Aorta (tissue), 5 donors: Measurements from ENCODE around the gene MIF4GD. TPM values are rescaled to one million over a fixed set of nuclear protein-coding genes. Genes with fewer than 3 reads are reported as not detected.

Experiments used
- ATAC-seq: fragments of 200-7000 bp; cut with Tn5 transposase; one replicate; pipeline ENCODE4 v1.9.1; 2022; ENCODE audit warnings: moderate library complexity; ENCODE audit not compliant: low FRiP score
- DNase-seq, 2 donors: peaks; one replicate each; pipeline ENCODE4 v3.0.0-alpha.2; 2020
- H3K27ac ChIP-seq, 2 donors: one replicate each; pipeline ENCODE4 v1.5.1; 2013; ENCODE audit warnings: low read length in 2 of 2, mild to moderate bottlenecking in 2 of 2, moderate library complexity in 2 of 2, control low read depth in 1 of 2, inconsistent platforms in 1 of 2, low read depth in 1 of 2
- H3K27me3 ChIP-seq, 2 donors: one replicate each; pipeline ENCODE4 v1.6.1; 2013; ENCODE audit warnings: control low read depth in 1 of 2, low read length in 1 of 2, mild to moderate bottlenecking in 1 of 2, moderate library complexity in 1 of 2; ENCODE audit not compliant: insufficient read depth in 2 of 2, control insufficient read depth in 1 of 2
- H3K36me3 ChIP-seq, 2 donors: one replicate each; pipeline ENCODE4 v1.6.1; 2013; ENCODE audit warnings: control low read depth in 1 of 2, low read length in 1 of 2, mild to moderate bottlenecking in 1 of 2; ENCODE audit not compliant: insufficient read depth in 2 of 2, control insufficient read depth in 1 of 2
- H3K4me1 ChIP-seq, 2 donors: one replicate each; pipeline ENCODE4 v1.6.1; 2013; ENCODE audit warnings: low read length in 2 of 2, control low read depth in 1 of 2, mild to moderate bottlenecking in 1 of 2, moderate library complexity in 1 of 2; ENCODE audit not compliant: insufficient read depth in 2 of 2, control insufficient read depth in 1 of 2
- H3K4me3 ChIP-seq, 2 donors: one replicate each; pipeline ENCODE4 v1.5.1; 2013; ENCODE audit warnings: low read length in 2 of 2, control low read depth in 1 of 2, mild to moderate bottlenecking in 1 of 2
- H3K9me3 ChIP-seq: one replicate; pipeline ENCODE4 v1.6.1; 2013; ENCODE audit warnings: mild to moderate bottlenecking, low read length; ENCODE audit not compliant: control insufficient read depth
- WGBS, 2 donors: extraction: QIAGEN DNeasy Blood & Tissue Kit; methylation state at CpG; one replicate each; pipeline ENCODE4 v1.1.7; 2013; 5-methylcytosine and 5-hydroxymethylcytosine counted together
- intact Hi-C, 2 donors: fragments of 100-400 bp; cut with DNase I; formaldehyde crosslinking; loops; one replicate each; pipeline versions ENCODE4 v1.14.2 to v1.15.0; 2022
- polyA plus RNA-seq, 2 donors: library from polyadenylated mRNA; stranded (reverse); fragments of 200-250 nt; gene quantifications; one replicate each; pipeline ENCODE4 v1.2.3, GENCODE V29; 2013
- total RNA-seq, 2 donors: library from RNA; stranded (reverse); fragmentation: NEBNext Ultra II Directional; extraction: Animal tissue kit (Norgen Biotek cat#: 25700); gene quantifications; one replicate each; pipeline ENCODE4 v1.2.1, GENCODE V29; 2021
- donor health status: healthy with polysubstance abuse.
- donor health status: Bipolar disorder and iron deficiency.
- donor health status: DM: no; HTN: no; CAD: no.
- donor health status: DM: no; HTN: no; CAD: no.
- donor health status: DM: yes; HTN: yes; CAD: no.

MIF4GD gene
- total and polyA plus RNA-seq, 4 donors, result 26.2 to 33.0 (median 27.5) TPM

- WGBS, 2 donors, result 77% methylated on average over 15 of the region's 15 CpGs
- Histone ChIP-seq H3K4me1 (no peaks in the 10 kb centered on the region), H3K27ac (no peak overlapping the region), H3K27me3 (no peaks in the 10 kb centered on the region), H3K4me3 (no peak overlapping the region), H3K36me3 (peaks cover 0 to 11% of the 10 kb centered on the region in 2 donors), H3K9me3 (no peaks in the 10 kb centered on the region)
- intact Hi-C loops, result no loop called here
- DNase-seq, result no peak
- no peak for ATAC-seq
Measured at GRCh38 chr17:75241996-75242460, 29.0 kb downstream of the MIF4GD start.

GRCh38 chr17:75241502-75241901, 29.5 kb downstream of the MIF4GD start:
- no peaks in the 10 kb centered on the region for H3K9me3 ChIP-seq
- ATAC-seq (no peak), DNase-seq (no peak)
- no peak overlapping the region for H3K27ac ChIP-seq
- no peaks in the 10 kb centered on the region for H3K4me1 ChIP-seq
- WGBS, 2 donors, result 90 to 91% methylated on average over 9 of the region's 9 CpGs
- H3K36me3 ChIP-seq, result peaks cover 0 to 11% of the 10 kb centered on the region in 2 donors
- intact Hi-C loops, result no loop called here
- no peaks in the 10 kb centered on the region for H3K27me3 ChIP-seq
- H3K4me3 ChIP-seq, result no peak overlapping the region

- H3K27me3 ChIP-seq, result no peaks in the 10 kb centered on the region
- no peak overlapping the region for H3K27ac ChIP-seq
- H3K9me3 ChIP-seq, result no peaks in the 10 kb centered on the region
- peaks cover 0 to 9% of the 10 kb centered on the region in 2 donors for H3K36me3 ChIP-seq
- DNase-seq (peak in 1 of 2 donors; percentile 78), ATAC-seq (no peak)
- WGBS, 2 donors, result 55 to 71% methylated on average over 7 of the region's 7 CpGs
- no peak overlapping the region for H3K4me3 ChIP-seq
- no peaks in the 10 kb centered on the region for H3K4me1 ChIP-seq
- intact Hi-C loops, result no loop called here
Measured at GRCh38 chr17:75241143-75241430, 29.9 kb downstream of the MIF4GD start.

GRCh38 chr17:75240394-75241142, 30.5 kb downstream of the MIF4GD start:
- Histone ChIP-seq H3K4me3 (no peak overlapping the region), H3K4me1 (no peaks in the 10 kb centered on the region), H3K36me3 (peaks cover 0 to 9% of the 10 kb centered on the region in 2 donors), H3K27me3 (no peaks in the 10 kb centered on the region), H3K27ac (no peak overlapping the region), H3K9me3 (no peaks in the 10 kb centered on the region)
- intact Hi-C loops, result no loop called here
- ATAC-seq (no peak), DNase-seq (peak in 1 of 2 donors; percentile 80)
- WGBS, 2 donors, result 58% methylated on average over 23 of the region's 23 CpGs

- intact Hi-C loops, result no loop called here
- DNase-seq (peak in 1 of 2 donors; percentile 71), ATAC-seq (no peak)
- H3K36me3 ChIP-seq, result peaks cover 0 to 9% of the 10 kb centered on the region in 2 donors
- no peaks in the 10 kb centered on the region for H3K9me3 ChIP-seq
- H3K27me3 ChIP-seq, result no peaks in the 10 kb centered on the region
- H3K27ac ChIP-seq, result no peak overlapping the region
- 84 to 88% methylated on average over 22 to 23 of the region's 23 CpGs for WGBS, 2 donors
- H3K4me3 ChIP-seq, result no peak overlapping the region
- H3K4me1 ChIP-seq, result no peaks in the 10 kb centered on the region
Measured at GRCh38 chr17:75239778-75240393, 31.1 kb downstream of the MIF4GD start.

DNA sequence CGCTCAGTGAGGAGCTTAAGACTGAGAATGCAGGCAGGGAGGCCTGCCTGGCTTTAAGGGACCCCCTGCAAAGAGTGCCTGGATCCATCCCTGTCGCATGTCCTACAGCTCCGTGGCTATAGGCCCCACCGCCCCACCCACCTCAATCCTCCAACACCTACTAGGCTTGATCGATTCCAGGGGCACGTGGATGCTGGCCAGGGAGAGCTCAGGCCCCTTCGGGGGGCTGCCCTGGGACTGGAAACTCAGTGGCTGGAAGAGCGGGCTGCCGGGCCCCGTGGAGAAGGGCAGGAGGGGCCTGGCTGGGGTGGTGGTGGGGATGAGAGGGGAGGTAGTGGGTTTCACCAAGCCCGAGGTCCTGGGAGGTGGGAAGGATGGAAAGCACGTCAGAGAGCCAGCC, 31.8 kb downstream of the MIF4GD start:
- H3K27me3 ChIP-seq, result no peaks in the 10 kb centered on the region
- H3K4me1 ChIP-seq, result no peaks in the 10 kb centered on the region
- DNase-seq (peak in 1 of 2 donors; percentile 66), ATAC-seq (no peak)
- intact Hi-C loops, result no loop called here
- WGBS, 2 donors, result 80 to 87% methylated on average over 12 of the region's 12 CpGs
- peaks cover 0 to 12% of the 10 kb centered on the region in 2 donors for H3K36me3 ChIP-seq
- H3K27ac ChIP-seq, result no peak overlapping the region
- no peak overlapping the region for H3K4me3 ChIP-seq
- H3K9me3 ChIP-seq, result no peaks in the 10 kb centered on the region

DNA sequence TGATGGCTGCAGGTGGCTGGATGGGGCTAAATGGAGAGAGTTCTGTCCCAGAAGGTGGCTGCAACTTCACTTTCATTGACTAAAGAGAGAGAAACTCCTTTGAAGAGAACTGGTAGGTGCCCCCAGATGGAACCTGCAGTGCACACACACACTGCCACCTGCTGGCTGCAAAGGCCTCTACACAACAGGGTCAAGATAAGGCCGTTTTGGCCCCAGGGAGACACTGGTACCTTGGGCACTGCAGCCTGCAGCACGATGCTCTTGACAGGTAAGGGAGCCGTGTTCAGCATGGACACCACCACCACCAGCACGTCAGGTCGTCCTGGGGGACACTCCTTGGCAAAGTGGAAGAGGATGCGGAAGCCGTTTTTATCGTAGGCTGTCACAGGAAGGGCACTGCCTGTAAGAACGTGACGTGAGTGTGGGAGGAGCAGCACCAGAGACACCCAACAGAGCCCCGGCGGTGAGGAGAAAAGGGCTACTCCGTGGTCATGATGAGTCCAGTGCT, 32.3 kb downstream of the MIF4GD start:
- ATAC-seq, result peak; percentile 67
- Histone ChIP-seq H3K27ac (no peak overlapping the region), H3K36me3 (peaks cover 0 to 12% of the 10 kb centered on the region in 2 donors), H3K4me3 (no peak overlapping the region), H3K4me1 (no peaks in the 10 kb centered on the region), H3K9me3 (no peaks in the 10 kb centered on the region), H3K27me3 (no peaks in the 10 kb centered on the region)
- DNase-seq, result peak in 1 of 2 donors; percentile 80
- WGBS, 2 donors, result 45 to 46% methylated on average over 13 of the region's 13 CpGs
- intact Hi-C loops, result no loop called here

- Histone ChIP-seq H3K4me3 (no peak overlapping the region), H3K27me3 (no peaks in the 10 kb centered on the region), H3K27ac (no peak overlapping the region), H3K4me1 (no peaks in the 10 kb centered on the region), H3K36me3 (peaks cover 0 to 12% of the 10 kb centered on the region in 2 donors), H3K9me3 (no peaks in the 10 kb centered on the region)
- intact Hi-C loops, result no loop called here
- ATAC-seq (no peak), DNase-seq (peak in 1 of 2 donors; percentile 56)
- WGBS, 2 donors, result 77 to 81% methylated on average over 11 of the region's 11 CpGs
Measured at GRCh38 chr17:75238020-75238580, 32.9 kb downstream of the MIF4GD start.
